ENCODE measurements around the gene NT5C1A.
A peak's percentile ranks its signal among the peaks of the same experiment; 100 is the strongest.

NT5C1A gene

DNA sequence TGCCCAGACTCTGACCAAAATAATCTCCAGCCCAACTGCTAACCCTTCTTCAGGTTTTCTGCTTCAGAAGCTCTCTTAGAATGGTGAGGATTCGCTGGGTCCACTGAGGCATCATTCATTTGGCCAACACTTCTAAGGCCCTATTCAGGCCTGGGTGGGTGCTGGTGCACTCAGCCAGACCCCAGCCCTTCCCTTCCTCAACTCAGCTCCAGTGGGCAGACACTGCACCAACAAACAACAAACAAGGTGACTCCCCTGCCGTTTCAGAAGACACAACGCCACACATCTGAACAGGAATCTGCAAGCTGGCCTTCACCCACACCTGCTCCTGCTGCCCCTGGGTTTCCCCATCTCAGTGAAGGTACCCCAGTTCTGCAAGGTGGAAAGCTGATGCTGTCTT lies 38.5 kb downstream of the NT5C1A start:
- DNase-seq, result no peak

DNA sequence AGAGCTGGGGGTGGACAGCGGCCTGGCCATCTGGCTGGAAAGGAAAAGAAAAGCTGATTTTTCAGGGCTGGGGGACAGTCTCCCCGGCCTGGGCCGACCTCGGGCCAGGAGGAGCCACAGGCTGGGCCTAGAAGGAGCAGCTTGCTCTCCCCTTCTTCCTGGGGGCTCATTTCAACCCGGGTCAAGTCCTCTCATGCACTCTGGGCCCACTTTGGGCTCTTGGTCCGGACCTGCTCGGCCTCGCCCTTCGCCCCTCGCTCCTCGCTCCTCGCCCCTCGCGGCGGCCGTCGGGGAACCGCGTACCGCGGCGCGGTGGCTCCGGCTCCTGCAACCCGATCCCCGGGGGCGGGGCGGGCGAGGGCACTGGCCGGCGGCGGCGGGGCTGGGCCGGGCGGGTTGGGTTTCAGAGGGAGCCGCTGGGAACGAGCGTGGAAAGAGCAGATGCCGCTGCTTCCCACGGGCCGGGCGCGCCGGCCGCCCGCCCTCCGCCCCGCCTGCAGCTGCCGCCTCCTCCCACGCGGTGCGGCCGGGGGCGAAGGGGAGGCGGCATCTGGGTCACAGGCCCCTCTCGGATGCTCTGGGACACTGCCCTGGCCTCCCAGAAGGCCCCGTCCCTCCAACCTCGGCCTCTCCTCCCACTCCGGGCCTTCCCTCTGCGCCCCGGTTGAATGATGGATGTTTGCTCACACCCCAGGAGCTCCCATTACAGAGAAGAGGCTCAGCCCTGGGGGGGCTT lies 39.1 kb downstream of the NT5C1A start:
- no peak for DNase-seq

DNA sequence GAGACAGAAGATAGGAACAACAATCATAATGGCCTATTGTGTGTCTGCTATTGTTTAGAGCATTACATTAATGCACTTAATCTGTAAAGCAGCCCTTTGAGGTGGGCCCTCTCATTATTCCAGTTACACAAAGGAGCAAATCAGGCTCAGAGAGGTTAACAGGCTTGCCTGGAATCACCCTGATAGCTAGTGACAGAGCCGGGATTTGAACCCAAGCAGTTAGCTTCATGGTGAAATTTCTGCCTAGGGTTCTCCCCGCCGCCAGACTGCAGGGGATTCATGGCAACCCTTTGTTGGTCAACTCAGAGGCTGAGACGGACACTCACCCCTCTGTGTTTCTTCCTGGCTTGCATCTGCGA lies 39.6 kb downstream of the NT5C1A start:
- no peak for DNase-seq

DNA sequence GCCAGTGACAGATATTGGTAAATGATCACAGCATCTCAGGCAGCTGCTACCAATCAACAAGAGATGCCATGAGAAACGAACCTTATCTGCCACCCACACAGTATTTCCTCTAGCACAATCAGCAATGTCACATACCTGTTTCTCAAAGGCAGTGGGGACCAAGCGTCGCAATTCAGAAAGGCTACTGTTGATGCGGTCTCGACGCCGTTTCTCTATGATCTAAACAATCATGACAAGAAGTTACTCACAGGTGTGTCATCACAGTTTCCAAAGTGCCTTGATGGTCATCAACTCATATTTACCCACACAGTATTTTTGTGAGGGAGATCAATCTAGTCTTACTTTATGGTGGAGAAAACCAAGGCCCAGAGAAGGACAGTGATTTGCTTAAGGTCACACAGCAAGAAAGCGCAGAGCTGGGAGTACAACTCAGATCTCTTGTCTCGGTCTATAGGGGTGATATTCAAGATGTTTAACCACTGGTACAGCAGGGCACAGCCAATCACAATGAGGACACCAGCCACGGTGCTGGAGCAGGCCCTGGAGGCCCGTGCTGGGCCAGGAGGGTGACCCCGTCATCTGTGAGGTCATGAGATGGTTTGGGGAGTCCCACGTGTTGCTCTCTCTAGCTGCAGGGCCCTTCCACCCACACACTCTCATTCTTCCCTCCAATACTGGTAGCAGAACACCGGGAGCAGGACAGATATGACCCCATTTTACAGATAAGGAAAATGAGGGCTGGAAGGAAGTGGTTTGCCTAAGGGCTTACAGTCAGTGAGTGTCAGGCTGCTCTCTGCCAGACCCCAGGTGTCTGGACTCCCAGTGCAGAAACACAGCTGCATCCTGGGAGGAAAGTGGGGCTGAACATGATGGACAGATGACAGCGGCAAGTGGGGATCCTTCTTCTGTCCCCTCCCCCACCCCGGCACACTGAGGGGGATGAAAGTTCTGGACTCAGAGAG lies 40.3 kb downstream of the NT5C1A start:
- DNase-seq, result no peak

DNA sequence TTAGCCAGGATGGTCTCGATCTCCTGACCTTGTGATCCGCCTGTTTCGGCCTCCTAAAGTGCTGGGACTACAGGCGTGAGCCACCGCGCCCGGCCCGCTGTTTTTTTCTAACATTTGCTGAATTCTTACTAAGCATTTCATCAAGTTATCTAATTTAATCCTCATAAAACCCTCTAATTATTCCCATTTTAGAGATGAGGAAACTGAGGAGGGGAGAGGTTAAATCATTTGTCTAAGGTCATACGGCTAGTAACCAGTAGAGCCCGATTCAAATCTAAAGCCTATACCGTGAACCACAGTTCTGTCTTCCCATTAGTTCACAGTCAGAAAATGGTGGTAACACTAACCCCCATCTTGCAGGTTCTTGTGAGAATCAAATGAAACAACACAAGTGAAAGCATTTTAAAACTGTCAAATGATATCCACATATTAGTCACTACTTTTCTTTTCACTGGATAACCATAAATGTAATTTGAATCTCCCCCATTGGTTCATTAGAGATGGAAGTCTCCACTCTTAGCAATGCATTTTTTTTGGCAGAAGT lies 43.0 kb downstream of the NT5C1A start:
- DNase-seq, result no peak

DNA sequence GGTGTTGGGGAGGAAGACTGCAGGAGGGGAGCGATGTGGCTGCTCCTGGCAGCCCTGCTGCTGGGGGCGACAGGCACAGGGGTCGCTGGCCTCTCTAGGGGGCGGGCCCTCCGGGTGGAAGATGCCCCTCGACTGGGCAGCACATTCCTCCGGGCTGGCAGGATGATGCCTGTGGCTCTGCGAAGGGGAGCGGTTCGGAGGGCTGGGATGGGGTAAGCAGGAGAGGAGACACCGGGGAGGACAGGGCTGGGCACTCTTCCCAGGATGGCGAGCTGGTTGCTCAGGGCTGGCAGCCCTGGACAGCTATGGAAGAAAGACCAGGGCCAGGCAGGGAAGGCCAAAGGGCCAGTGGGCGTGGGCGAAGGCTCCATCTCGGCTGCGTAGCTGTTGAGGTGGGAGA lies 45.3 kb downstream of the NT5C1A start:
- DNase-seq, result no peak

DNA sequence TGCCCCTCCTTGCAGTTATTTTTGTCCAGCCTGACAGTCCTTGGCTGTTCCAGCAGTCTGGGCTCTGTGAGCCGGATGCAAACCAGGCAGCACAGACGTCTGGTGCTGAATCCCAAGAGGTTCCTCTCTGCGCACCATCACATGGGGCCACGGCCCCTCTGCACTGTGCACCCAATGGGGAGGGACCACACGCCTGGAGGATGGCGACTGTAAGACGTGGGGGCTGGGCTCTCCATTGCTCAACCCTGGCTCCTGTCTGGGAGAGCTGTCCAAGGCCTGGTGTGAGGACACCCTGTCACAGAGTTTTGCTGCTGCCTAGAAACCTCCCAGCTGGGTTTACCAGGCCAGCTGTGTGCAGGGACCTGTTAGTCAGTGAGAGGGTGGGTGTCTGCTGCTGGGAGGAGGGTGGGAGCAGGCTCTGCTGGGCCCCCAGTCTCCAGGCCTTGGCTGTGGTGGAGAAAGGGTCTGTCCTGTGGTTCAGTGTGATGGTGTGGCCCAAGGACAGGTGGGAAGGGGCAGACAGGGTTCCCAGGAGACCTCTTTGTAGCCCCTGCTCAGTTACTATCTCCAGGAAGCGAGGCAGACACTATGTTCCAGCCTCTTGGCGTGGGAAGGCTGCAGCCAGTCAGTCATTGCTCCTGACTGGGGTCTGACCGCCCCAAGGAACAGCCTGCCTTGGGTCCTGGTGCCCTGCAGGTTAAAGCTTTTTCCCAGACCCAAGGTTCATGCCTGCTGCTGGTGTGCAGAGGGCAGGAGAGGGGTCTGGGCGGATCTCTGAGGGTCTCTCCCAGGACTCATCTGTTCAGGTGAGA lies 46.2 kb downstream of the NT5C1A start:
- no peak for DNase-seq

DNA sequence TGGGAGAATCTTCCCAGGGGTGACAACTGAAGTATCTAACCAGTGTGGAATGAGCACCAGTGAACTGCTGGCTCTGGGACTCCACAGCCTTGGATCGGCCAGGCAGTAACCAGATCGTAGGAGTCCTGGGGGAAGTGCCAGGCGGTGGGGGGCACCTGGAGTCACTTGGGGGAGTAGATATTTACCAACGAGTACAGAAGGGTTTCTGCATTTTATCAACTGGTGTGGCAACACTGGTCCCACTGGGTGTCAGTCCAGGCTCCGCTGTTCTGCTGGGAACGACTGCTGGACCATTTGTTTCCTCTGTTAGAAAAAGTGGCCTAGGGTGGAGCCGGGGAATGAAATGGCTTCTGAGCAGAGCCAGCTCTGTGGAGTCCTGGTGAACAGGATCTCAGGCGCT lies 46.9 kb downstream of the NT5C1A start:
- DNase-seq, result no peak

DNA sequence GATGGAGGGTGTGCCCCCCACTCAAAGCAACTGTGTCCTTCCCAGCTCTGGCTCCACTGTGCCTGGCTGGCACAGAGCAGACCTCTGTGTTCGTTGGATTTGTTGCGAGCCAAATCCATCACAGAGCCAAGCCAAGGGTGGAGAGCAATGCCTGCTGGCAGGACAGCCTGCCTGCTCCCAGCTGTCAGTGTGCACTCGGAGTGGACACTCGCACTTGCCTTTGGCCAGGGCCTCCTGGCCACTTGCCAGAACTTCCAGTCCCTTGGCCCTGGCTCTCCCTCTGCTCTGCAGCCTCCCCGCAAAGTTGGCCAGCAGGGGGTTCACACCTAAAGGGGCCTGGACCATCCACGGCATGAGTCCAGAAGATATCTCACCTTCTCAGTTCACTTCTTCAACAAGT lies 48.9 kb downstream of the NT5C1A start:
- DNase-seq, result no peak

DNA sequence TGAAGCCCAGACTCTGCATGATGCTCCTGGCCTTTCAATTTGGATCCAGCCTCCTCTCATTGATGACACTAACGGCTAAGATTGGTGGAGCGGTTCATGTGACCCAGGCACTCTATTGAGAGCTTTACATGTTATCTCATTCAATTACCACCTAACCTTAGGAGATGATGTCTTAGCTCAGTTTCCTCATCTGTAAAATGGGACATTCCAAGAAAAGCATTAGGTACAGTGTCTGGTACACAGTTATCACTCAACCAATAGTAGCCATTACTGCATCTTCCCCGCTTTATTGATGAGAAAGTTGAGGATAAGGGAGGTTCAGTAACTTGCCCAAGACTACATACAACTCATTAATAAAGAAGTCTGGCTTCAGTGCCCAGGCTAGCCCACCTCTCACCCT lies 49.5 kb downstream of the NT5C1A start:
- no peak for DNase-seq

DNA sequence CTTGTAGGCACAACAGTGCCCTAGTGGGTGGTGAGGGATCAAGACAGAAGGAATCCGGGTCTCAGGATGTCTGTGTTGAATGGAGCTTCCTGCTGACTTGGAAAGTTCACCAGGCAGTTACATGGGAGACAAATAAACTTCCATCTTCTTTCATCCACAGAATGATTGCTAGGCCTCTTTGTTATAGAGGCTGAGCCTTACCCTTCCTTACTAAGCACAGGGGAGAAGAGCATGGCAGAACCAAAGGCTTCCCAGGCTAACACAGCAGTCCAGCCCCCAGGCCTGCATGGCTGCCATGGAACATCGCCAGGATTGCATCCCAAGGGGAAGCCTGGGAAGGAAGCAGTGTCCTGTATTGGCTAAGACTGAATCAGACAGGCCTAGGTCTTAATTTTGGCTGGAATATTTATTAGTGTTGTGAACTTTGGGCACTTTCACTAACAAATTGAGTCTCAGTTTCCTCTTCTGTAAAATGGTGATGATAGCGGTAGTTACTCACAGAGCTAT lies 51.2 kb downstream of the NT5C1A start:
- DNase-seq, result no peak

DNA sequence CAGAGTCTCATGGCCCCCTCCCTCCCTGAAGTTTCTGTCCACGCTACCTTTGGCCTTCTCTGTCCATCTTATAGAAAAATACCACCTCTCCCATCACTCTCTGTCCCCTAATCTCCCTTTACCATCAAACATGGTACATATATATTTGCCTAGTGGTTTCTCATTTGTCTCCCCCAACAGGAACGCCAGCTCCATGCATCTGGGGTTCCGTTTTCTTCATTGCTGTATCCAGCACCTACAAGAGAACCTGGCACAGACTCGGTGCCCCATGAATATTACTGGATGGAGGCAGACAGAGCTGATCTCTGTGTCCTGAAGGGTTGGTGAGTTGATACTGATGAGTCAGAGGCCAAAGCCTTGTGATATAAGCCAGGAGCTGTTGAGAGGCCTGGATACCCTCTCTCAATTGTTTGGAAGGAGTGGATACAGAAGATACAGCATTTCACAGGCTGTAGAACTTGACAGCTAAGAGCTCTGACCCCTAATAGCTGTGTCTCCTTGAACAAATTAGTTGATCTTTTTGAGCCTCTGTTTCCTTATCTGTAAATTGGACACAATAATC lies 54.3 kb downstream of the NT5C1A start:
- no peak for DNase-seq

DNA sequence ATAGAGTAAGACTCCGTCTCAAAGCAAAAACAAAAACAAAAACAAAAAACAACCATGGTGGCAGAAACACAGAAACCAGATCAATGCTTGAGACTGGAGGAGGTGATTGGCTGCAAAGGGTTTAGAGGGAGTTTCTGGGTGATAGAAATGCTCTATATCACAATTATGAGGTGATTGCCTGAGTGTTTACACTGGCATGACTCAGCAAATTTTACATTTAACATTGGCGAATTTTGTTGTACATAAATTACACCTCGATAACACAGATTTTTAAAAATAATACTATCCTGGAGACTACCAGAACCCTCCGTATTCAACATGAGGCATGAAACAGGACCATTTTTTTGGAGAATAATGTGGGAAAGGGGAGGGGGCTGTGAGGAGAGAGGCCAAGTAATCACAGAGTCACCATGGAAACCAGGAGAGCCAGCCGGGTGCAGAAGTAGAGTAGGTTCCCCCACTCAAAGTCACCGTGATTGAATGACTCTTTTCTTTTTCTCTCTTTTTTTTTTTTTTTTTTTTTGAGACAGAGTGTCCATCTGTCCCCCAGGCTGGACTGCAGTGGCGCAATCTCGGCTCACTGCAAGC lies 56.7 kb downstream of the NT5C1A start:
- DNase-seq, result no peak

DNA sequence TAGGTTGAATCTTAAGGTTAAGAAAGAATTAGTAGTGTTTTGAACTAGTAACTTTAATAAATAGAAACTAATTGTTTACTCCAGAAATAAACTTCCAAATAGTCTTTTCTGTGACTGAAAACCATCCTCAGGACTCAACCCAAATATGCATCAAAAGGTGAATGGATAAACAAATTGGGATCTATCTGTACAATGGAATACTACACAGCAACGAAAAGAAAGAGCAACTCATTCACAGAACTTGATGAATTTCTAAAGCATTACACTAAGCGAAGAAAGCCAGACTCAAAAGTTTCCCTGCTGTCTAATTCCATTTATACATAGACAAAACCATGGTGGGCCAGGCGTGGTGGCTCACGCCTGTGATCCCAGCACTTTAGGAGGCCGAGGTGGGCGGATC lies 57.4 kb downstream of the NT5C1A start:
- no peak for DNase-seq

DNA sequence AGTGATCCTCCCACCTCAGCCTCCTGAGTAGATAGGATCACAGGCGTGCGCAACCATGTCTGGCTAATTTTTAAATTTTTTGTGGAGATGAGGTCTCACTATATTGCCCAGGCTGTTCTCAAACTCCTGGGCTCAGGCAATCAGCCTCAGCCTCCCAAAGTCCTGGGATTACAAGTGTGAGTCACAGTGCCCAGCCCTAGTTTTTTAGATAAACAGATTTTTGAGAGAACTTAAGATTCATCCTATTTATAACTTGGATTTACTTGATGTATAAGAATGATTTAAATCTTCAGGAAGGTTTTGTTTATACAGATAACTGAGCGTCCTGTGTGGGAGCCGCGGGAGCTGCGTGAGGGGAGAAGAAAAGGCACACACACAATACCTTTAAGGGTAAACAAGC lies 58.7 kb downstream of the NT5C1A start:
- DNase-seq, result no peak

DNA sequence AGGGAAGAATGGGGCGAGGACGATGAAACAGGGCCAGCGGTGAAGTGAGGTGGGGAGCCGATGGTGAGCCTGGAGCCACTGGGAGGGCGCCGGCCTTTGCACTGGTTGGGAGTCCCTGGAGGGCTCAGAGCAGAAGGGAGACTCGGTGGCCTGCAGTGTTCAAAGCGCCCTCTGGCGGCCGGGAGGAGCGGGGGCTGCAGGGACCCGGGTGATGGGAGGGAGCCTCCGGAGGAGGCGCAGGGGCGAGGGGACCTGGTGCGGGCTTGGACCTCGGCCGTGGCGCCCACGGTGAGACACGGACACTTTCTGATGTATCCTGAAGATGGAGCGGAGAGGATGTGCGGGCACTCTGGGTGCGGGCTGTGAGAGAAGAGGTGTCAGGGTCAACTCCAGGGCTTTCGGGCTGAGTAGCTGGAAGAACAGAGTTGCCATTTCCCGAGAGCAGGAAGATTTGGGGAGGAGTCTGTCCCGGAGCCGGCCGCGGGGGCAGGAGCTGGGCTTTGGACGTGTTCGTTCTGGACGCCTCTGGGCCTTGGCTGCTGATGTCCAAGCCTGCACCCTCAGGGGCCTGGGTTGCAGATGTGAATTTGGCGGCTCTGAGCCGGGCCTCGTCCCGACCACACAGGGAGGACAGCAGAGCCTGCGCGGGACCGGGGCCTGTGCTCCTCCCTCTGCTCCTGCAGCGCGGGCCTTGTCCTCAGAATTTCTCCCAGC lies 62.1 kb downstream of the NT5C1A start:
- DNase-seq, result peak; percentile 67
